Prostate gland (tissue), 2 donors: ENCODE measurements around the gene COL1A2.

Source experiments
- POLR2A ChIP-seq: fragments of 450-650 bp; IDR thresholded peaks from one replicate; pipeline ENCODE4 v1.6.1; 2016; ENCODE audit warnings: antibody characterized with exemption, mild to moderate bottlenecking
- POLR2AphosphoS5 ChIP-seq: sonication (generic); formaldehyde crosslinking; IDR thresholded peaks from one replicate; pipeline ENCODE4 v1.6.1; 2017; ENCODE audit warnings: antibody characterized with exemption
- TF ChIP-seq, protein P1 (sequence below), 4 experiments: fragments of 200-600 bp in 2 of 4; fragments of 450-650 bp in 2 of 4; sonication (generic) in 2 of 4; IDR thresholded peaks; 1 replicate in 3 of 4; 2 replicates in 1 of 4; pipeline ENCODE4 v1.5.1; 2016 to 2019; ENCODE audit warnings: antibody characterized with exemption in 4 of 4, mild to moderate bottlenecking in 2 of 4, moderate library complexity in 2 of 4

DNA sequence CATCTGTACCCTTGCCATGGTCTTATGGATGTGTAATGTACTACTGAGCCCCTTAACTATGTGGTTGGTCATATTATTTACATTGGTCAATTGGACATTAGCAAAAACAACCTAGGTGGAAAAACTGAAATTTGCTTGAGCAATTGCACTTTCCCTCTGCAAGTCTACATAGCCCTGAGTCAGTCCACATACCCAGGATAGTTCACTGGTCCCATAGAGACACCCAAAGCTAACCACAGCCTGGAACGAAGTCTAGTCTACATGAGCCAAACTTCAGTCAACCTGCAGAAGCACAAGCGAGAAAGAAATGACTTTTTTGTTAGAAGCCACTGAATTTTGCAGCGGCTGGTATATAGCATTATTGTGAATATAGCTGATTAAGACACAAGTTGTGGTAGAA lies 37.6 kb upstream of the COL1A2 start:
- no peak for TF ChIP-seq POLR2AphosphoS5
- TF ChIP-seq, protein P1, sequence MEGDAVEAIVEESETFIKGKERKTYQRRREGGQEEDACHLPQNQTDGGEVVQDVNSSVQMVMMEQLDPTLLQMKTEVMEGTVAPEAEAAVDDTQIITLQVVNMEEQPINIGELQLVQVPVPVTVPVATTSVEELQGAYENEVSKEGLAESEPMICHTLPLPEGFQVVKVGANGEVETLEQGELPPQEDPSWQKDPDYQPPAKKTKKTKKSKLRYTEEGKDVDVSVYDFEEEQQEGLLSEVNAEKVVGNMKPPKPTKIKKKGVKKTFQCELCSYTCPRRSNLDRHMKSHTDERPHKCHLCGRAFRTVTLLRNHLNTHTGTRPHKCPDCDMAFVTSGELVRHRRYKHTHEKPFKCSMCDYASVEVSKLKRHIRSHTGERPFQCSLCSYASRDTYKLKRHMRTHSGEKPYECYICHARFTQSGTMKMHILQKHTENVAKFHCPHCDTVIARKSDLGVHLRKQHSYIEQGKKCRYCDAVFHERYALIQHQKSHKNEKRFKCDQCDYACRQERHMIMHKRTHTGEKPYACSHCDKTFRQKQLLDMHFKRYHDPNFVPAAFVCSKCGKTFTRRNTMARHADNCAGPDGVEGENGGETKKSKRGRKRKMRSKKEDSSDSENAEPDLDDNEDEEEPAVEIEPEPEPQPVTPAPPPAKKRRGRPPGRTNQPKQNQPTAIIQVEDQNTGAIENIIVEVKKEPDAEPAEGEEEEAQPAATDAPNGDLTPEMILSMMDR (IDR thresholded peaks at IDR 0.05): no peak
- TF ChIP-seq POLR2A: no peak
